Measurements from ENCODE around the gene CHD9.
"Not testable (repeated sequence)": the region's sequence is repeated elsewhere in the genome, so short reads cannot be mapped to it uniquely, and the experiment has no call there.

Gene CHD9

GRCh38 chr16:53040788-53041187 is 14.0 kb upstream of the CHD9 start:
- FAIRE-seq = no peak
- no peak for TF ChIP-seq TAF1 (IDR thresholded peaks at IDR 0.05; ENCODE audit: borderline replicate concordance, low read depth, low read length)
- no peak for TF ChIP-seq POLR2AphosphoS5 (IDR thresholded peaks at IDR 0.05; ENCODE audit: low read depth, low read length)
- TF ChIP-seq POLR2A (IDR thresholded peaks at IDR 0.05; ENCODE audit: low read depth, low read length) = no peak
- no peak for DNase-seq (ENCODE audit: insufficient read length)

GRCh38 chr16:53041320-53042051 is 13.3 kb upstream of the CHD9 start:
- DNase-seq (ENCODE audit: insufficient read length) (no peak), FAIRE-seq (no peak)
- no peak for TF ChIP-seq TAF1 (IDR thresholded peaks at IDR 0.05; ENCODE audit: borderline replicate concordance, low read depth, low read length)
- no peak for TF ChIP-seq POLR2AphosphoS5 (IDR thresholded peaks at IDR 0.05; ENCODE audit: low read depth, low read length)
- no peak for TF ChIP-seq POLR2A (IDR thresholded peaks at IDR 0.05; ENCODE audit: low read depth, low read length)

GRCh38 chr16:53042235-53042701 is 12.5 kb upstream of the CHD9 start:
- DNase-seq (ENCODE audit: insufficient read length) (no peak), FAIRE-seq (no peak)
- TF ChIP-seq TAF1 (IDR thresholded peaks at IDR 0.05; ENCODE audit: borderline replicate concordance, low read depth, low read length) (no peak), POLR2AphosphoS5 (IDR thresholded peaks at IDR 0.05; ENCODE audit: low read depth, low read length) (no peak), POLR2A (IDR thresholded peaks at IDR 0.05; ENCODE audit: low read depth, low read length) (no peak)

GRCh38 chr16:53043428-53043831 is 11.4 kb upstream of the CHD9 start:
- TF ChIP-seq TAF1 (IDR thresholded peaks at IDR 0.05; ENCODE audit: borderline replicate concordance, low read depth, low read length) (no peak), POLR2AphosphoS5 (IDR thresholded peaks at IDR 0.05; ENCODE audit: low read depth, low read length) (no peak), POLR2A (IDR thresholded peaks at IDR 0.05; ENCODE audit: low read depth, low read length) (no peak)
- DNase-seq (ENCODE audit: insufficient read length) (no peak), FAIRE-seq (no peak)

GRCh38 chr16:53043986-53044601 is 10.7 kb upstream of the CHD9 start:
- DNase-seq (ENCODE audit: insufficient read length) = no peak
- TF ChIP-seq POLR2A (IDR thresholded peaks at IDR 0.05; ENCODE audit: low read depth, low read length) (no peak), POLR2AphosphoS5 (IDR thresholded peaks at IDR 0.05; ENCODE audit: low read depth, low read length) (no peak), TAF1 (IDR thresholded peaks at IDR 0.05; ENCODE audit: borderline replicate concordance, low read depth, low read length) (no peak)
- FAIRE-seq = no peak

GRCh38 chr16:53045341-53046220 is 9.2 kb upstream of the CHD9 start:
- FAIRE-seq (no peak), DNase-seq (ENCODE audit: insufficient read length) (no peak)
- no peak for TF ChIP-seq TAF1 (IDR thresholded peaks at IDR 0.05; ENCODE audit: borderline replicate concordance, low read depth, low read length)
- no peak for TF ChIP-seq POLR2AphosphoS5 (IDR thresholded peaks at IDR 0.05; ENCODE audit: low read depth, low read length)
- no peak for TF ChIP-seq POLR2A (IDR thresholded peaks at IDR 0.05; ENCODE audit: low read depth, low read length)

- DNase-seq (ENCODE audit: insufficient read length); FAIRE-seq: not testable (repeated sequence)
Measured at GRCh38 chr16:53047515-53047914, 7.3 kb upstream of the CHD9 start.

- DNase-seq (ENCODE audit: insufficient read length) (no peak), FAIRE-seq (no peak)
- TF ChIP-seq POLR2A (IDR thresholded peaks at IDR 0.05; ENCODE audit: low read depth, low read length) = no peak
- no peak for TF ChIP-seq TAF1 (IDR thresholded peaks at IDR 0.05; ENCODE audit: borderline replicate concordance, low read depth, low read length)
- no peak for TF ChIP-seq POLR2AphosphoS5 (IDR thresholded peaks at IDR 0.05; ENCODE audit: low read depth, low read length)
Measured at GRCh38 chr16:53048139-53048915, 6.5 kb upstream of the CHD9 start.

GRCh38 chr16:53051255-53051654 is 3.5 kb upstream of the CHD9 start:
- not testable (repeated sequence) for FAIRE-seq

GRCh38 chr16:53052519-53053501 is 2.0 kb upstream of the CHD9 start, which contains the start of gene CHD9NB:
Gene CHD9NB (minus strand): TSS chr16:53052897. CDS start chr16:53044158, 8,739 bp downstream.
- no peak for TF ChIP-seq TAF1 (IDR thresholded peaks at IDR 0.05; ENCODE audit: borderline replicate concordance, low read depth, low read length)
- no peak for FAIRE-seq
- no peak for DNase-seq (ENCODE audit: insufficient read length)

More at GRCh38 chr16:53051255-53051654, 3.5 kb upstream of the CHD9 start:
- DNase-seq (ENCODE audit: insufficient read length) = not testable (repeated sequence)
